ENCODE results near the gene TSC22D1. TPM values are rescaled to one million over a fixed set of nuclear protein-coding genes. Genes with fewer than 3 reads are reported as not detected.
"Not testable (repeated sequence)": the region's sequence is repeated elsewhere in the genome, so short reads cannot be mapped to it uniquely, and the experiment has no call there.

Gene TSC22D1
- polyA plus RNA-seq, 1 donor from 2014 or later: 4.0 TPM

DNA sequence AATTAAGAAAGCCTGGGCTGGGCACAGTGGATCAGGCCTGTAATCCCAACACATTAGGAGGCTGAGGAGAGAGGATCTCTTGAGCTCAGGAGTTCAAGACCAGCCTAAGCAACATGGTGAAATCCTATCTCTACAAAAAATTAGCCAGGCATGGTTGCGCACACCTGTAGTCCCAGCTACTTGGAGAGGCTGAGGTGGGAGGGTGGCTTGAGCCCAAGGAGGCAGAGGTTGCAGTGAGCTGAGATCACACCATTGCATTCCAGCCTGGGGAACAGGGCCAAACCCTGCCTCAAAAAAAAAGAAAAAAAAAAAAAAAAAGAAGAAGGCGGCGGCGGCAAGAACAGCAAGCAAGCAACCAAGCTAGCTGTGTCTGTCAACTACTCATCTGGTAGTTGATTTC is 26.7 kb downstream of the TSC22D1 start:
- Mint-ChIP-seq H3K27me3 (no peaks in the 10 kb centered on the region), H3K27ac (no peak overlapping the region), H3K4me3 (peak overlapping the region in 1 of 4 donors; percentile 22), H3K4me1 (peaks cover 0 to 6% (median 0%) of the 10 kb centered on the region in 3 donors), H3K9me3 (no peaks in the 10 kb centered on the region), H3K36me3 (peaks cover 5% of the 10 kb centered on the region)

DNA sequence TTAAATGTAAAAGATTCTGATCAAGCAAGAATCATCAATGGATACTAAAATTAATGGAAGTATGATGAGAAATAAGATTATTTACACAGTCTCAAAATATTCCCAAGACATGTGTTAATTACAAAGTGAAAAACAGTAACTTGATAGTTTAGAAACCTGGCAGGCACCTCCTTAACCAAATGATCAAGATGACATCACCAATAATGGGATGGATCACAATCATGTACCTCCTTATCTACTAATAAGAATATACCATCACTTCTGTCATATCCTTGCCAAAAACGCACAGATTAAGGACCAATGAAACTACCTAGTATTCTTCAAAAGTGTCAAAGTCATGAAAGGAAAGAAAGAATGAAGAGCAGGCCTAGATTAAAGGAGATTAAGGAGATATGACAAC is 30.0 kb downstream of the TSC22D1 start:
- Mint-ChIP-seq H3K36me3 (no peaks in the 10 kb centered on the region), H3K9me3 (no peaks in the 10 kb centered on the region), H3K27ac (no peak overlapping the region), H3K4me3 (no peak overlapping the region), H3K27me3 (no peaks in the 10 kb centered on the region), H3K4me1 (no peaks in the 10 kb centered on the region)

- H3K27ac Mint-ChIP-seq: no peak overlapping the region
- H3K9me3 Mint-ChIP-seq: no peaks in the 10 kb centered on the region
- no peaks in the 10 kb centered on the region for H3K4me1 Mint-ChIP-seq
- no peaks in the 10 kb centered on the region for H3K27me3 Mint-ChIP-seq
- H3K4me3 Mint-ChIP-seq: no peak overlapping the region
- peaks cover 3% of the 10 kb centered on the region for H3K36me3 Mint-ChIP-seq
Measured at GRCh38 chr13:44543369-44543768, 32.8 kb downstream of the TSC22D1 start.

DNA sequence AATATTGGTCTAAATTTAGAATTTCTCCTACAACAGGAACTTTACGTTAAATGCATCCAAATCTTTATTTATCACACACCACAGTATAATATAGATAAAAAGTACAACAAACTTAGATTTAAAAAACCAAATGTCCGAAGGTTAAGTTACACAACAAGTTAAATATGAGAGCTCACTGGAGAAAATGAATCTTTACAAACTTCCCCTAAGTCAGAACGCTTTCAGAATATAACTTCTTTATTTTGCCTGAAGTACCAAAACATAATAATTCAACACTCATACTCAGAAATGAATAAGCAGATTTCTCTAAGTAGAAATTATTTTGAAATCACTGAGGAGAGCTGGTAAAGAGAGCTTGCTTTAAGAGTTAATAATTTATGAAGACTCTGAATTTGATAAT is 33.8 kb downstream of the TSC22D1 start:
- peaks cover 4% of the 10 kb centered on the region for H3K36me3 Mint-ChIP-seq
- H3K4me1 Mint-ChIP-seq: no peaks in the 10 kb centered on the region
- no peaks in the 10 kb centered on the region for H3K27me3 Mint-ChIP-seq
- no peak overlapping the region for H3K27ac Mint-ChIP-seq
- no peak overlapping the region for H3K4me3 Mint-ChIP-seq
- no peaks in the 10 kb centered on the region for H3K9me3 Mint-ChIP-seq

- no peaks in the 10 kb centered on the region for H3K4me1 Mint-ChIP-seq
- H3K27ac Mint-ChIP-seq: peak overlapping the region in 1 of 3 donors; percentile 63
- peaks cover 4% of the 10 kb centered on the region for H3K36me3 Mint-ChIP-seq
- no peak overlapping the region for H3K4me3 Mint-ChIP-seq
- no peaks in the 10 kb centered on the region for H3K27me3 Mint-ChIP-seq
- H3K9me3 Mint-ChIP-seq: no peaks in the 10 kb centered on the region
Measured at GRCh38 chr13:44541601-44542000, 34.5 kb downstream of the TSC22D1 start.

GRCh38 chr13:44540761-44541434 is 35.2 kb downstream of the TSC22D1 start:
- Mint-ChIP-seq H3K4me3 (no peak overlapping the region), H3K9me3 (no peaks in the 10 kb centered on the region), H3K27ac (peak overlapping the region in 1 of 3 donors; percentile 63), H3K27me3 (no peaks in the 10 kb centered on the region), H3K36me3 (peaks cover 4% of the 10 kb centered on the region), H3K4me1 (no peaks in the 10 kb centered on the region)

DNA sequence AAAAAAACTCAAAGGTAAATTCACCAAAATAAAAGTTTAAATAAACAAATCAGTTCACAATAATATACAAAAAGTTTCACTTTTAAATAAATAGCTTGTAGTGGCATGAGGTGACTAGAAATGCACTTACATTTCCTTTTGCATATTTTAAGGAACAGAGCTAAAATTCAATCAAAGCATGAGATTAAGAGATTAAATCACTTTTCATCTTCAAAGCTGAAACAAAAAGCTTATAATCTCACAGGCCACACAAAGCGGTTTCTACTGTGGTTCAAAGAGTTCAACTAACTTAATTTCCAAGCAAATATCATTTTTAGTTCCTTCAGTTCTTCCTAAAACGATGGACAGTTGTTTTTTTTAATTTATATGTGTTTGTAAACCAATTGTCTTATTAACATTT is 38.9 kb downstream of the TSC22D1 start:
- Mint-ChIP-seq H3K27me3 (no peaks in the 10 kb centered on the region), H3K4me1 (no peaks in the 10 kb centered on the region), H3K4me3 (no peak overlapping the region), H3K27ac (no peak overlapping the region), H3K9me3 (no peaks in the 10 kb centered on the region), H3K36me3 (peaks cover 9% of the 10 kb centered on the region)

- Mint-ChIP-seq H3K4me1 (no peaks in the 10 kb centered on the region), H3K9me3 (no peaks in the 10 kb centered on the region), H3K27me3 (no peaks in the 10 kb centered on the region), H3K27ac (no peak overlapping the region), H3K36me3 (no peaks in the 10 kb centered on the region), H3K4me3 (no peak overlapping the region)
Measured at GRCh38 chr13:44523146-44524015, 52.7 kb downstream of the TSC22D1 start.

GRCh38 chr13:44519642-44520041 is 56.5 kb downstream of the TSC22D1 start:
- Mint-ChIP-seq H3K36me3 (no peaks in the 10 kb centered on the region), H3K27ac (no peak overlapping the region), H3K4me3 (no peak overlapping the region), H3K9me3 (no peaks in the 10 kb centered on the region), H3K4me1 (no peaks in the 10 kb centered on the region), H3K27me3 (no peaks in the 10 kb centered on the region)

GRCh38 chr13:44516771-44517170 is 59.4 kb downstream of the TSC22D1 start:
- Mint-ChIP-seq H3K27ac (peak overlapping the region in 1 of 3 donors; percentile 48), H3K27me3 (no peaks in the 10 kb centered on the region), H3K4me1 (no peaks in the 10 kb centered on the region), H3K9me3 (peaks cover 0 to 7% (median 3%) of the 10 kb centered on the region in 3 donors), H3K36me3 (peaks cover 3% of the 10 kb centered on the region), H3K4me3 (no peak overlapping the region)

DNA sequence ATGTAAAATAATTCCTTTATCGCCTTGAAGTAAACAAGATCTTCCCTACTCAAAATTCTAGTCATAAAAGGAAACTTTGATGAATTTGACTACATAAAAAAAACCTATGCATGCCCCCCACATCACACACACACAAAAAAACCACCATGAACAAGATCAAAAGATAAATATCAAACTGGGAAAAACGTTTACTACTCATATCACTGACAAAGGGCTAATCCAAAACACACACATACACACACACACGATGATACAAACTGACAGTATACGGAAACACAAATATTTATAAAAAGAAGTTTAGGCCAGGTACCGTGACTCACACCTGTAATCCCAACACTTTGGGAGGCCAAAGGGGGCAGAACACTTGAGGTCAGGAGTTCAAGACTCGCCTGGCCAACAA is 61.9 kb downstream of the TSC22D1 start:
- H3K27ac Mint-ChIP-seq: no peak overlapping the region
- H3K4me3 Mint-ChIP-seq: no peak overlapping the region
- peaks cover 0 to 7% (median 3%) of the 10 kb centered on the region in 3 donors for H3K9me3 Mint-ChIP-seq
- no peaks in the 10 kb centered on the region for H3K4me1 Mint-ChIP-seq
- peaks cover 3% of the 10 kb centered on the region for H3K36me3 Mint-ChIP-seq
- no peaks in the 10 kb centered on the region for H3K27me3 Mint-ChIP-seq

- H3K36me3 Mint-ChIP-seq, H3K27ac Mint-ChIP-seq, H3K27me3 Mint-ChIP-seq, H3K9me3 Mint-ChIP-seq, H3K4me1 Mint-ChIP-seq, H3K4me3 Mint-ChIP-seq: not testable (repeated sequence)
Measured at GRCh38 chr13:44509853-44510252, 66.3 kb downstream of the TSC22D1 start.

GRCh38 chr13:44508562-44509077 is 67.5 kb downstream of the TSC22D1 start:
- Mint-ChIP-seq H3K27me3 (no peaks in the 10 kb centered on the region), H3K9me3 (peaks cover 0 to 4% (median 3%) of the 10 kb centered on the region in 3 donors), H3K36me3 (peaks cover 3% of the 10 kb centered on the region), H3K4me1 (no peaks in the 10 kb centered on the region), H3K4me3 (no peak overlapping the region), H3K27ac (no peak overlapping the region)

DNA sequence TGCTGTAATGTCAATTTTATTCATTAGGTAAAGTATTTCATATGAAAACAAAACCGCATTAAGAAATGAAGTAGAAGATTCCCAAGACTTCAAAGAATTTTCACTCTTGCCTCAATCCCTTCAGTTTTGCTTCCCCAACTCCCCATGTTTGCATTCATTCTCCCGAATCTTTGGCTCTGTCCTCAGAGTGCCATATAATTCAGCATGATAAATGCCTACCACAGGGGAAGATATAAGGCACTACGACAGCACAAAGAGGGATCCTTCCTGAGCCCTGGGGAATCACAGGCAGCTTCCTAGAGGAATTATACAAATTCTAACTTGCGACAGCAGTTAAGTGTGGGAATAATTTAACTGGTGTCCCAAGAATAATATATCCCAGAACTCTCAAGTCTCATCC is 68.5 kb downstream of the TSC22D1 start:
- Mint-ChIP-seq H3K4me3 (no peak overlapping the region), H3K27me3 (no peaks in the 10 kb centered on the region), H3K36me3 (peaks cover 3% of the 10 kb centered on the region), H3K4me1 (no peaks in the 10 kb centered on the region), H3K9me3 (no peaks in the 10 kb centered on the region), H3K27ac (no peak overlapping the region)

GRCh38 chr13:44506719-44507118 is 69.4 kb downstream of the TSC22D1 start:
- Mint-ChIP-seq H3K4me1 (no peaks in the 10 kb centered on the region), H3K36me3 (peaks cover 2% of the 10 kb centered on the region), H3K4me3 (no peak overlapping the region), H3K9me3 (no peaks in the 10 kb centered on the region), H3K27me3 (no peaks in the 10 kb centered on the region), H3K27ac (peak overlapping the region in 1 of 3 donors; percentile 3)

Measured in IgD-negative memory B cell (primary cell).